BLaER1 (cell line): ENCODE data around the gene RPRD2.

Experiments used
- H3K27ac ChIP-seq: shearing (Covaris generic); formaldehyde crosslinking; 2 replicates; pipeline ENCODE4 v1.8.1; 2022
- H3K27me3 ChIP-seq: shearing (Covaris generic); formaldehyde crosslinking; 2 replicates; pipeline ENCODE4 v1.8.1; 2022
- H3K36me3 ChIP-seq: shearing (Covaris generic); formaldehyde crosslinking; 2 replicates; pipeline ENCODE4 v1.8.1; 2022
- H3K4me1 ChIP-seq: shearing (Covaris generic); formaldehyde crosslinking; 2 replicates; pipeline ENCODE4 v1.8.1; 2022
- H3K4me2 ChIP-seq: shearing (Covaris generic); formaldehyde crosslinking; 2 replicates; pipeline ENCODE4 v1.8.1; 2022
- H3K4me3 ChIP-seq: shearing (Covaris generic); formaldehyde crosslinking; 2 replicates; pipeline ENCODE4 v1.8.1; 2022
- H3K9ac ChIP-seq: shearing (Covaris generic); formaldehyde crosslinking; 2 replicates; pipeline ENCODE4 v1.8.1; 2022
- H3K9me3 ChIP-seq: shearing (Covaris generic); formaldehyde crosslinking; 2 replicates; pipeline ENCODE4 v1.8.1; 2022
- H4K20me1 ChIP-seq: shearing (Covaris generic); formaldehyde crosslinking; 2 replicates; pipeline ENCODE4 v1.8.1; 2022
- Cebpa-rat ChIP-seq: shearing (Covaris generic); IDR thresholded peaks from 2 replicates; pipeline ENCODE4 v1.8.1; 2022

RPRD2 gene

GRCh38 chr1:150484431-150484830, 120.5 kb downstream of the RPRD2 start:
- Histone ChIP-seq H3K4me2 (no peak overlapping the region), H3K9me3 (no peaks in the 10 kb centered on the region), H3K9ac (no peak overlapping the region), H3K27me3 (no peaks in the 10 kb centered on the region), H3K27ac (no peak overlapping the region), H4K20me1 (no peaks in the 10 kb centered on the region), H3K4me1 (peaks cover 17% of the 10 kb centered on the region), H3K4me3 (no peak overlapping the region), H3K36me3 (peaks cover 4% of the 10 kb centered on the region; the same call in 1 of the 2 replicates)
- TF ChIP-seq Cebpa-rat = no peak

GRCh38 chr1:150484861-150485260, 120.9 kb downstream of the RPRD2 start:
- TF ChIP-seq Cebpa-rat = no peak
- H3K9me3 ChIP-seq = no peaks in the 10 kb centered on the region
- H3K4me3 ChIP-seq = no peak overlapping the region
- H3K4me2 ChIP-seq = no peak overlapping the region
- H3K27me3 ChIP-seq = no peaks in the 10 kb centered on the region
- H3K27ac ChIP-seq = no peak overlapping the region
- H3K9ac ChIP-seq = no peak overlapping the region
- H4K20me1 ChIP-seq = no peaks in the 10 kb centered on the region
- H3K4me1 ChIP-seq = peaks cover 17% of the 10 kb centered on the region
- peaks cover 8% of the 10 kb centered on the region; the same call in 1 of the 2 replicates for H3K36me3 ChIP-seq

GRCh38 chr1:150486966-150487762, 123.2 kb downstream of the RPRD2 start, which contains the start of gene TARS2:
TARS2 (plus strand) TSS chr1:150487419; CDS start chr1:150487451, 32 bp downstream.
- peak within 1 kb of the TSS; percentile 95 for H3K4me2 ChIP-seq
- peak within 1 kb of the TSS; percentile 83 for H3K4me3 ChIP-seq
- peaks cover 31% of the 10 kb centered on the region for H3K36me3 ChIP-seq
- H3K9me3 ChIP-seq = no peaks in the 10 kb centered on the region
- H3K27ac ChIP-seq = peak within 1 kb of the TSS; percentile 84
- H3K4me1 ChIP-seq = peaks cover 17% of the 10 kb centered on the region
- no peaks in the 10 kb centered on the region for H3K27me3 ChIP-seq
- TF ChIP-seq Cebpa-rat = no peak
- peak within 1 kb of the TSS; percentile 86 for H3K9ac ChIP-seq
- no peaks in the 10 kb centered on the region for H4K20me1 ChIP-seq

- peak overlapping the region; percentile 84 for H3K27ac ChIP-seq
Observed at GRCh38 chr1:150487763-150488115, 123.8 kb downstream of the RPRD2 start.

GRCh38 chr1:150493175-150493574, 129.2 kb downstream of the RPRD2 start:
- TF ChIP-seq Cebpa-rat = no peak
- peaks cover 90% of the 10 kb centered on the region for H3K36me3 ChIP-seq
- no peak overlapping the region for H3K4me3 ChIP-seq

More at GRCh38 chr1:150487763-150488115, 123.8 kb downstream of the RPRD2 start:
- Histone ChIP-seq H4K20me1 (no peaks in the 10 kb centered on the region), H3K4me2 (peak overlapping the region; percentile 95), H3K9ac (peak overlapping the region; percentile 86), H3K27me3 (no peaks in the 10 kb centered on the region), H3K4me3 (peak overlapping the region; percentile 83), H3K9me3 (no peaks in the 10 kb centered on the region), H3K36me3 (peaks cover 37% of the 10 kb centered on the region), H3K4me1 (peaks cover 17% of the 10 kb centered on the region)
- TF ChIP-seq Cebpa-rat = no peak

GRCh38 chr1:150498342-150498741, 134.4 kb downstream of the RPRD2 start:
- H3K9me3 ChIP-seq = no peaks in the 10 kb centered on the region
- H4K20me1 ChIP-seq = no peaks in the 10 kb centered on the region
- no peak for TF ChIP-seq Cebpa-rat
- peaks cover 18% of the 10 kb centered on the region for H3K4me1 ChIP-seq
- peak overlapping the region; percentile 81 for H3K4me2 ChIP-seq
- no peak overlapping the region; the same call in 1 of the 2 replicates for H3K4me3 ChIP-seq
- peak overlapping the region; percentile 61 for H3K9ac ChIP-seq
- peak overlapping the region; percentile 87 for H3K27ac ChIP-seq
- no peaks in the 10 kb centered on the region for H3K27me3 ChIP-seq
- H3K36me3 ChIP-seq = peaks cover 89% of the 10 kb centered on the region

More at GRCh38 chr1:150493175-150493574, 129.2 kb downstream of the RPRD2 start:
- Histone ChIP-seq H4K20me1 (no peaks in the 10 kb centered on the region), H3K9ac (no peak overlapping the region), H3K9me3 (no peaks in the 10 kb centered on the region), H3K4me2 (no peak overlapping the region), H3K27me3 (no peaks in the 10 kb centered on the region), H3K27ac (no peak overlapping the region), H3K4me1 (peaks cover 15% of the 10 kb centered on the region)

GRCh38 chr1:150505431-150505830, 141.5 kb downstream of the RPRD2 start:
- Histone ChIP-seq H3K36me3 (peaks cover 63% of the 10 kb centered on the region), H3K9me3 (no peaks in the 10 kb centered on the region), H3K27ac (no peak overlapping the region), H3K4me2 (no peak overlapping the region), H3K4me3 (no peak overlapping the region), H3K27me3 (no peaks in the 10 kb centered on the region), H3K9ac (no peak overlapping the region), H4K20me1 (no peaks in the 10 kb centered on the region), H3K4me1 (peaks cover 33% of the 10 kb centered on the region)
- TF ChIP-seq Cebpa-rat = no peak

GRCh38 chr1:150507912-150508864, 144.2 kb downstream of the RPRD2 start, which contains the start of gene ECM1:
ECM1 (plus strand) TSS chr1:150508109; CDS start chr1:150508210, 101 bp downstream.
- Histone ChIP-seq H3K36me3 (peaks cover 59% of the 10 kb centered on the region), H3K4me1 (peaks cover 61% of the 10 kb centered on the region), H3K4me3 (peak within 1 kb of the TSS; percentile 57), H3K27ac (peak within 1 kb of the TSS; percentile 80), H3K9ac (peak within 1 kb of the TSS; percentile 77), H3K4me2 (peak within 1 kb of the TSS; percentile 83), H4K20me1 (no peaks in the 10 kb centered on the region), H3K9me3 (no peaks in the 10 kb centered on the region), H3K27me3 (no peaks in the 10 kb centered on the region)
- TF ChIP-seq Cebpa-rat = no peak

- Histone ChIP-seq H3K4me1 (peaks cover 69% of the 10 kb centered on the region), H3K36me3 (peaks cover 55% of the 10 kb centered on the region), H3K4me3 (peak overlapping the region; percentile 57), H3K9me3 (no peaks in the 10 kb centered on the region), H3K27ac (peak overlapping the region; percentile 80), H4K20me1 (no peaks in the 10 kb centered on the region), H3K27me3 (no peaks in the 10 kb centered on the region), H3K4me2 (peak overlapping the region; percentile 83), H3K9ac (peak overlapping the region; percentile 77)
- no peak for TF ChIP-seq Cebpa-rat
Observed at GRCh38 chr1:150508982-150509381, 145.0 kb downstream of the RPRD2 start.
